Stimulated activated CD8-positive, alpha-beta memory T cell treated with anti-CD3 and anti-CD28 coated beads, Interleukin-15, amount 100 ng/mL, for 24 hours (primary cell): ENCODE measurements around the gene CAMK2B.

Experiments used
- DNase-seq: peaks from one replicate; pipeline ENCODE4 v3.0.0-alpha.2; 2020; ENCODE audit warnings: low read depth

CAMK2B gene

DNA sequence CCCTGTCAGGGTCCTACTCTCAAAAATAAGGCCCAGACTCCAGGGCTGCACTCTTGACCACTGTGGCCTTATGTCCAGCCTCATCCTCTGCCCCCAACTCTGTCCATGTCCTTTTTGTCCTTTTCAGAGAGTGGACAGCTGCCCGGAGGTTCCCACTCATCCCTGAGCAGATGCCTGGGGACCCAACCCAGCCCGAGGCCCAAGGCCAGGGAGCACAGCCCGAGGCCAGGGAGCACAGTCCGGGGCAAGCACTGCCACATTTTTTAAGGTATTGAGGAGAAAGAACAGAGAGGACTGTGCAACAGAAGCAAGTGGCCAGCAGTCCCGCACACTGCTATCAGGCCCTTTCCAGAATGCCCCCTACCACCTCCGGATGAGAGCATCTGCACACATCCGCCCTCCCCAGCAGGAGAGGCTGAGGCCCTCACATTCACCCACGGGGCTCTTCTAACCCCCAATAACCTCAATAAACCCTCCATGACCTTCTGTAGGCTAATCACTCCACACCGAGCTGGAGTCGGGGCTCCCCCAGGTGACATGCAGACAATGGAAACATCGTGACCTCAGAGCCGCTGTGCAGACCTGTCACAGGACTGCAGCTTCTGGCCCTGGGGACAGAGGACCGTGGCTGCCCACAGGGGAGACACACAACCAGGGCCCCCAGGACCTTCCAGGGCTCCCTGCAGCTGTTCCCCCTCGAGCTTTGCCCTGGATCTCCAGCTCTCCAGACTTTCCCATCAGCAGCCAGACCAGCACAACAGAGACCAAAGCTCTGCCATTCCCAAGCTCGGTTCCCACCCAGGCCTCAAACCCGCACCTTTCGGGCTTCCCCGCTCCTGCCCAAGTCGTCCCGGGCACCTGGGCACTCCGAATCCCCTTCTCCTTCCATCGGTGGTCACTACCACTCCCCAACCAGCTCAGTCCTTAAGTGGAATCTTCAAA is 51.4 kb downstream of the CAMK2B start:
- DNase-seq, result no peak

DNA sequence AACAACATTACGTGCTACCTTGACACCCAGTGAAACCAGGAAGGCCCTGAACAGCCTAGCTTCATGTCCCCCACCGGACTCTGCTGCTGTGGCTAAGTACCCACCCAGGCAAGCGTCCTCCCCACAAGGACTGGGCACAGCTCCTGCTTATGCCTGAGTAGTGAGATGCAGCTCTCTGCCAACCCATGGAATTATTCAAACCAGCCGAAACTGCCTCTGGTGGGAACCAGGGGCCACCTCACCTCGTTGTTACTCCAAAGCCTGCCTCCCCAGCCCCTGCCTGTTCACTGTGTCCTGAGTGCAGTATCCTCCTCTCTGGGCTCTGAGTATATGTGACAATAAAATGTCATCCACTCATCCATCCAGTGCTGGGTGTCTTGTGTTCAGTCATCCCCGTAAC is 52.4 kb downstream of the CAMK2B start:
- no peak for DNase-seq

DNA sequence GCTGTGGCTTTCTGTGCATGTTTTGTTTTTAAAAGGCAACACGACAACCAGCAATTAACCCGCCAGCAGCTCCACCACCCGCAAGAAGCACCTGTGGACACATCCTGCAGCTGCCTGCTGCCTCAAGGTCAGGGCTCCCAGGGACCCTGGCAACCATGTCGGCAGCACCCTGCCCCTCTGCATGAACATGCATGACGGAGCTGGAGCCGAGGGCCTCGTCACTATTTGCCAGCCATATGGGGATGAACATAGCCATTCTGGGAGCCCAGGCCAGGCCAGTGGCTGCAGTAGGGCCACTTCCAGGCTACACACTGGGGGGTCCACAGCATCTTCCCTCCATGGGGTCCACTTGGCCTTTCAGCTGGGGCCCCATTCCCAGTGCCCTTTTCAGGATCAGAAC is 52.9 kb downstream of the CAMK2B start:
- no peak for DNase-seq

DNA sequence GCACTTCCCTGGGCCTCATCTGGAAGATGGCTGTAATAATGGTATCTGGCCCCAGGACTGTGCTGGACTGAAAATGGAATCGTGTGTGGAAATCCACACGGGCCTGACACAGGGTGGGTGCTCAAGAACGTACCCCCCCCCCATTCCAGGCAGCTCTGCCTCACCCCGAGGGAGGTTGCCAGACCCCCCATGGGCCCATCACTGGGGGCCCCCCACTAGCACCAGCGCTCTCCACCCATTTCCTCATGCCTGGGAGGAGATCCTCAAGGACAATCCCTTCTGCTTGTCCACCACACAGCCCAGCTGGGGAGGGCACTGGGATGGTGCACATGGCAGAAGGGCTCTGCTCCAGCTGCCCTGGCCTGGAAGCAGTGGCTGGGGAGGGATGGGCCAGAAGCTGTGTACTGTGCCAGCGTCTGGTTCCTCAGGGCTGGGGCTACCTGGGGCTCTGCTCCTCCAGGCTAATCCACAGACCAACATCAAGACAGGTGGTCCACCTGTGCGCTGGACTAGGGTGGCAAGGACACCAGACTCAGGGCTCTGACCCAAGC is 55.4 kb downstream of the CAMK2B start:
- no peak for DNase-seq

DNA sequence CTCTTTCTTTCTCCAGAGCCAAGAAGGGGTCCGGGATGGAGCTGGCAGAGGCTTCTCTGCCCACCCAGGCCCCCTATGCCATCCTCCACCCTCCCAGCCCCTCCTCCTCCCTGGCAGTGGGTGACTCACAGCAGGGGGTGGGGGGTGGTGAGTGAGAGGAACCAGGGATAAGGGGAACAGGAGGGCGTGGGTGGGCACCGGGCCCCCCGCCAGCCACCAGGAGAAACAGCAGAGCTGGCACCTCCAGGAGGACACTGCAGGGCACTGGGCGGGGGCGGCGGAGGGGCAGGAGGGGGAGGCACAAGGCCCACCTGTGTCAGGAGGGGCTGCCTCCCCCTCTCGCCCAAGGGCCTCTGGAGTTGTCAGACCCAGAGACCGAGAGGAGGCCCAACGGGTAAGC is 56.0 kb downstream of the CAMK2B start:
- no peak for DNase-seq

DNA sequence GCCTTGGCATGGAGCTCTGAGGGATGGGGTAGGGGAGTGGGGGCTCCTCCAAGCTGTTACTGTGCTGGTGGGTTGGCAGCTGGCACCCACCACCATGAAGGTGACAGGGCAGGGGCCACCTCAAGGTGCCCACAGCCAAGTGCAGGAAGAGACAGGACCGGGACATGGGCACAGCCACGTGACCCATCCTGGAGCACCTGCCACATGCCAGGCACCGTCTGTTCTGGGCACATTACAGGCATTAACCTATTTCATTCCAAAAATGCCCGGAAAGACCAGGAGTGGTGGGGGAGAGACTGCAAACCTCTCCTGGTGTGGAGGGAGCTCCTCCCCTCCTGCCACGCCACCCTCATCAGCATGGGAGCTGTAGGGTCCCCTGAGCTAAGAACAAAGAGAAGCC is 56.7 kb downstream of the CAMK2B start:
- DNase-seq, result no peak

DNA sequence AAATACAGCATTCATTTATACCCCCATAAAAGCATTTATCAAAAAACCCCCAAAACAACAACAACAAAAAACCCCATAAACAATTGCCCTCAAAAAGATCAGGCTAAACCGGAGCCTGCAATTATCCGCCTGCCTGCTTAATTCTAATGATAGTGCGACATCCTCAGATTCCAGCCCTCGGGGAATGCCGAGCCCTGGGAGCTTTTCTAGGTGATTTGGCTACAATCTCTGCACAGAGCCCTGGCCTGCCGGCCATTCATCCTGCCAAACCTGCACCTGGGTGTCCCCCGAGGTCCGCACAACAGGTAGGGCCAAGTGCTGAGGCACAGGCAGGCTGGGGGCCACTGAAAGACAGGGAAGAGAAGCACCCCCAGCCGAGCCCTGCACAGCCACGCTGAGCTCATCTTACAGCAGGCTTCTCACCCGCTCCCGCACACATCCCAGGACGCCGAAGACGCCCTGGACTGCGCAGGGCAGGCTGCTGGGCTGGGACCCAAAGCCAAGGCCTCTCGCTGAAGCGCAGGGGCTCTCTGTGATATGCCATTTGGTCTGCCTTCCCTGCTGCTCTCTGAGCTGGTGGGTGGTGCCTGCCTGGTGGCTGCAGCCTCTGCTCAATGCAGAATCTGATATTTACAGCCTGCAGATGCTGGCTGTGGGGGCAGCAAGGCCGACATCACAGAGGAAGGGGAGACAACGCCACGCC is 57.5 kb downstream of the CAMK2B start:
- no peak for DNase-seq

DNA sequence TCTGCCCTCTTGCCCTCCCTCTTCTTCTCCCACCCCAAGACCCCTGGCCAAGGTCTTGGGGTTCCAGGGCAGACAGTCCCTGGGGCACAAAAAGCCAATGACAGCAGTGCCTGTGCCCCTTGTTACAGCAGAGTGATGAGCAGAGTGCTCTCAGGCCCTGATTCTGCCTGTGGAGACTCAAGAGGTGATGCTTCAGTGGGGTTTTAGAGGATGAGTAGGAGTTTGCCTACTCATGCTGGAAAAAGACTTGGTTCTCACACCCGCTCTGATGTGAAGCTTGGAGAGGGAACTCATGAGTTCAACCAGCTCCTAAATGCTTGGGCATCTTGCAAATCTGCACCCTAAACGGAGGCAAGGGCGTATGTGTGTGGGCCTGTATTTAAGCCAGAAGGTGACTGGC is 58.2 kb downstream of the CAMK2B start:
- DNase-seq, result no peak

DNA sequence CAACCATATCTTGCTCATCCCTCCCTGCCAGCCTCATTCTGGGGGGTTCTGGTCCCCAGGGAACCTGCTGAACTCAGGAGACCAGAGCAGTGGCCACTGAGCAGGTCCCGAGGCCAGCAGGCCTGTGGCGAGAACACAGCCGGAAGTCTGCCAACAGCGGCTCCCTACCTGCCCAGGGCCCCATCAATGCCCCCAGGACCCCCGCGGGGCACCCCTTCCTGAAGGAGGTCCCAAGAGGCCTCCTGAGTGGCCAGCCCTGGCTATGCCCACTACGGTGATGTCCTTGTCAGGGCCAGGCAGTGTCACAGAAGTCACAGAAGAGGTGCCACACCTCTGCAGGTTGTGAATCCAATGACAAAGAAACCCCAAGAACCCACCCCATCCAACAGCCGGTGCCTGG is 58.9 kb downstream of the CAMK2B start:
- DNase-seq, result no peak

DNA sequence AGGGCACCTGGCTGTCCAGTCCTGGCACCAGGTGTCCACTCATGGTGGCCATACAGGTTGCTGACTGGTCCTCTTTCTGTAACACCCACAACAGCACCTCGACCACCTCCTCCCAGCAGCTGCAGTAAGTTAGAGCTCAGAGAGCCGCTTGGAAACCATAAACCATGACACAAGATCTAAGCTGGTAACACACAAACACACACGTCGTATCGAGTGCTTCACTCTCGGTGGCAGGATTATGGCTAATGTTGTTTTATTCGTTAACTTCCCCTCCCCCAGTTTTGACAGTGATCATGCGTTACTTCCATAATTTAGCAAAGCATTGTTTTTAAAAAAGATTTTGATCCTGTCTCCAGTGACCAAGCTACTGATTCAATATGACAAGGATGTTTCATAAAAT is 59.7 kb downstream of the CAMK2B start:
- DNase-seq, result no peak

DNA sequence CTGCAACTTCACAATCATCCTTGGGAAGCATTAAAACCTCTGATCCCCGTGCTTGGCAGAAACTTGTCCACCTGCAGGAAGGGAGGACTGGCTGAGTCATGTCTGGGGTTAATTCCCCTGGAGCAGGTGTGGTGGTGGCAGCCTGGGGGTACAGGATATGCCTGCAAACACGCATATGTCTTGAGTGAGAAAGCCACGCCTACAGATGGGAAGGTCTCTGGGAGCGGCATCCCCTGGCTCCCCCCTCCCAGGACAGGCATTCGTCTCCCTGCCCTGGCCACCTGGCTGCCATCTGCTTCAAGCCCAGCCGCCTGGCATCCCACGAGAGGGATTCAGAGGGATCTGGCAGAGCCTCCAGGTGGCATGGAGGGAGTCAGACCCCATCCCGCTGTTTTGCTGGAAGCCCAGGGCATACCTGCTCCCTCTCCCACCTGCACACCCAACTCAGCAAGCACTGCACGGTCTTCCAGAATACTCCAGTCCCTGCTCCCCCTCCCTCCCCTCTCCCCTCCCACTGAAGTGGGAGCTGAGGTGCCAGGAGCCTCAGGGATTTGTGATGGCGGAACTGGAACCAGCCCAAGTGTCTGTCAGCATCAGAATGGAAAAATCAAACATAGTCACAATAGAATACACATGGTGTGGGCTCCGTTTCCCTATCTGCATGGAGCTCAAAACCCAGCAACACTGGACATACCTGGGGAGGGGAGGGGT is 61.0 kb downstream of the CAMK2B start:
- no peak for DNase-seq

DNA sequence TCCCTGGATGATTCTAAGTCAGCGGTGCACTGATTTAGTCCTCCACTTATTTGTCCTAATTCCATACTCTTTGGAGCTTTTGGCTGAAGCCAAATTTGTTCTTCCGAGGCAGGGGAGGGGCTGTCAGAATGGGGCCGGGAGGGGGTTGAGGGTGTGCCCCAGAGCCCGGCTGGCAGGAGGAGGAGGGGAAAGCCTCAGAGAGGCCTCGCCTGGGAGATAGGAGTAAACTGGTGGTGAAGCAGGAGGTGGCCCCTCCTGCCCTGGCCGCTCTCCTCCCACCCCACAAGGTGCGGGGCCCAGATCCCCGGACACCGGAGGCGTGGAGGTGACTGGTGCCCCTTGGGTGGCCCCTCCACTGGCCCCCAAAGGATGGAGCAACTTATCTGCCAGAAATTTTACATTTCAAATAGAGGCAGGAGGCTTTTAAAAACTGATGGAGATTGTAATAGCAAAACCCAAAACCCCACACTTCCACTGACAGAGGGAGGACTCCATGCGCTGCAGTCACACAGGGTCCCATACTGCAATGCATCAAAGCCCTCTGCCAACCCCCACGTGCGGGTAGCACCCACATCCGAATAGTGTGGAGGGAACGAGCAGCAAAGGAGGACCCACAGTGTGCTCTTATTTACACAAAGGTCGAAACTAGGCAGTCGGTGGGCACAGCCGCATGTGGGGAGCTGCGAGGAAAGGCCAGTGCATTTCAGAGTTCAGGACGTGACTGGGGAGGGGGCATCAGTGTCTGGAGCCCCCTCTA is 61.9 kb downstream of the CAMK2B start:
- no peak for DNase-seq

DNA sequence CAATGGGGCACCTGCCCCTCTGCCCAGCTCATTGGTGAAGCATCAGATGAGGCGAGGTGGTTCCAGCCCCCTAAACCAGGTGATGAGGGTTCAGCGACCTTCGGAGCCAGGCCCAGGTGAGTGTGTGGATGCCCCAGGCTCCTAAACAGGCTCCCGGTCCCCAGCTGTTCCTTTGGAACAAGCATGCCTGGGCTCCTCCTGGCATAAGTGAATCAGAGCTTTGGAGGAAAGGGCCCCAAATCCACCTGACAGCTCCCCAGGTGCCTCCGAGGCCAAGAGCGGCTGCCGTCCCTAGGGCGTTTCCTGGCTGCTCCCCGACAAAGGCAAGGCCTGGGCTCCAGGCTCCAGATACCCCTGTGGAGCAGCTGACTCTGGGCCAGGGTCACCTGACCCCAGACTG is 63.4 kb downstream of the CAMK2B start:
- no peak for DNase-seq

DNA sequence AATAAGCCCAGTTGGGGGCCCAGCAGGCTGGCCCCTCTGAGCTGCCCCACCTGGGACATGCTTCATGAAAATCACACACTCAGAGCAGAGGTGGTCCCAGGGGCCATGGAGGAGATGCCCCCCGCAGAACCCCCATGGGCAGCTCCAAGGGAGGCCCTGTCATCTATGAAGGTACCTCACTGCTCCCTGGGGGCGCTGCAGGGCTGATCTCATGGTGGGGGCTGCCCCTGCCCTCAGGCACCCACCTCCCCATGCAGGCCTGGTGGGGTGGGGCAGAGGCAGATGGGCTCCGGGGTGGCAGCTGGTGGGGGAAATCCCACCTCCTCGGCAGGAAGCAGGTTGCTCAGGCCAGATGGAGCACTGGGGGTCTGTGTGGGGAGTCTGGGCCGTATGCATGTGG is 64.2 kb downstream of the CAMK2B start:
- no peak for DNase-seq

DNA sequence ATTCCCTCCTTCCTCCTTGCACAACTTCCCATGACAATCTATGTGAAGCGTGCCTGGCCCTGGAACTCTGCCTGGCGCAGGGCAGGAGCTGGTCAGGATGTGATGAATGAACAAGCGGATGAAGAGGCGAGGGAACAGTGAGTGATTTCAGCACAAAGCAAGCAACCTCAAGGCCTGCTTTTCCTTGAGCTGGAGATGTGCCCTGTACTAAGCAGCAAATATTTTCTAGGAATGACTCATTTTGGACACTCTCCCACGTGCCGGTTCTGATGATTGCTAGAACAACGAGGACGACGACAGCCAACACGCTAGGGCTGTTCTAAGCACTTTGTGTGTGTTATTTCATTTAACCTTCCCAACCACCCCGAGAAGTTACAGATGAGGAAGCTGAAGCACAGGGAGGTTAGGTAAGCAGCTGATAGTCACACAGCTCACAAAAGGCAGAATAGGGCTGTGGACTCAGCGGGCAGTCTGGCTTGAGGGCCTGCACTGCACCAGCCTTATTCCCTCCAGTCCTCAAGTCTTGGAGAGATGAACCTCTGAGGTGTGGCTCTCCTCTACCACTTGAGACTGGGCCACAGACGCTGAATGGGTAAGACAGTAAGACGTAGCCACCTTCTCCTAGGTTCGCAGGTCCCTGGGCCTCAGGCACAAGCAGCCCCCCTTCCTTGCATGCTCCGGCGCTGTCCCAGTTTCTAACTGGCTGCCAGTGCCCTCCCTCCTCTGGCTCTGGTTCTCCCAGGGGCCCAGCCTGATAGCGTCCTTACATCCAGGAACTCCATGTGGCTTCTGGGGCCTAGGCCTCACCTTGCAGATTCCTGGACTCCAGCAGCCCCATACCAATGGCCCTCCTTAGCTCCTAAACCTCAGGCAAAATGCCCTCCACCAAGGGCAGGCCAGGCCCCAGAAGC is 65.6 kb downstream of the CAMK2B start:
- DNase-seq, result no peak

DNA sequence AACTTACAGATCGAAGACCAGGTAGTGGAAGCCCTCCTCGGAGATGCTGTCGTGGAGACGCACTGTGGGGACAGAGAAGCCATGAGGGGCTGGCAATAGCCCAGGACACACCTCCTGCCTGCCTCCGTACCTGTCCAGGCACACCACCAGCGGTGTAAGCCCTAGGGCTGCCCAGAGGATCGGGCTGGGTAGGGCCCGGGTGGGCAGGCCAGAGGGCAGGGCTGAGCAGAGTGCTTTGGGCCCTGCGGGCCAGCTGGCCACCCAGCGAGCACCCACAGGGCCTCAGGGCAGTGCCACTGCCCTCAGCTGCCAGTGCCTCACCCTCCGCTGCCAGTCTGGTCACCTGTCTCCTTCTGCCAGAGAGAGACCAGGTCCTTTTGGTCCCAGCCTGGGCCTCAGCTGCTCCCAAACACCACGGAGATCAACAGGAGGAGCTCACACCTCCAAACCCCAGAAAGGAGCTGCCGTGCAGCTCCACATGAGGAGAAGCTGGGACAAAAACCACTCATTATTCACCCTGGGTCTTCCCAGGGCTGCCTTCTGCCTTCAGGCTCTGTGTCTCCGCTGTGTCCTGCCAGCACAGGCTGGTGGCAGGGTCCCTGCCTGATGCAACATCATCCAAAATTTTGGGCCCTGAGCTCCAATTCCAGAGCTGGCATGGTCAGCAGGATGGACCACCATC is 66.4 kb downstream of the CAMK2B start:
- DNase-seq, result no peak

DNA sequence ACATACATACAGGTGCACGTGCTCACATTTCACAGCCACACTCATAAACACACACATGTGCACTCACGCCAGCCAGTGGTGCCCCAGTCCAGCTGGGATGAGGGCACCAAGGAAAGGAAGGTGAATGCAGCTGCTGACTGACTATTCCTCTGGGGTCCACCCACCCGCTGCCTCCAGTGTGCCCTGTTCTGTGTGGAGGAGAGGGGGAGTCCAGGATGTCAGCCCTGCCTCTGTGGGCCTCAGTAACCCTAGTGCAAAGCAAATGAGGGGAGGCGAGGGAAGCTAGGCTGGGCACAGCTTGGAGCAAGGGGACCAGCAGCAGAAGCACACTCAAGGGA is 67.0 kb downstream of the CAMK2B start:
- no peak for DNase-seq

DNA sequence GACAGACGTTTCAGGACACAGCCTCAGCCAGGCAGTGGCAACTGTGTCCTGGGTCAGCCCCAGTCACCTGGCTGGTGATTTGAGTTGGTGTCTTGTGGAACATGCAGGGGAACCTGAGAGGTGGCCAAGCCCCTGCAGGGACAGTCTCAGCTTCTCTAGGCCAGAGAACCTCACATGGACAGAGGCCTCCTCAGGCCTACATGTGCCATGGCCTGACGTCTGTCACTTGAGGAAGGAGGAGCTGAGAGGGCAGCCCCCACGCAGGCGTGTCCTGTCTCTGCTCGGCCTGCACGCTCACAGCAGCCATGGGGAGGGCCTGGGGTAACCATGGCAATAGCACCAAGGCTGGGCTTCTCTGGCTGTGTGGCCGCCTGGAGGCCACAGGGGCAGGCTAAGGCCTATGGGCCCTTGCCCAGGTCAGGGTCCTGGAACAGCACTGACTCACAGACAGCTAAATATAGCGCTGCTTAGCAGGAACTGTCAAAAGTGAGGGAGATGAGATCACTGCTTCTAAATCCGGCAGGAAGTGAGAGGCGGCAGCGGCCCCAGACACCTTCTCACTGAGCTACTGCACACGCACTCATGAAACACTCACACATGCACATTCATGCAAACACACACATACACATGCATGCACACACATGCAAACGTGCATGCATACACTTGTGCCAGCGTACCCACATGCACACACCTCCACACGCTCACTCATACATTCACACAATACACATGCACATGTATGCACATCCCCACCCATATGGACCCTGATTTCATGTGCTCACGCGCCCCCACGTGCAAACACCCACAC is 67.6 kb downstream of the CAMK2B start:
- peak; percentile 37 for DNase-seq

DNA sequence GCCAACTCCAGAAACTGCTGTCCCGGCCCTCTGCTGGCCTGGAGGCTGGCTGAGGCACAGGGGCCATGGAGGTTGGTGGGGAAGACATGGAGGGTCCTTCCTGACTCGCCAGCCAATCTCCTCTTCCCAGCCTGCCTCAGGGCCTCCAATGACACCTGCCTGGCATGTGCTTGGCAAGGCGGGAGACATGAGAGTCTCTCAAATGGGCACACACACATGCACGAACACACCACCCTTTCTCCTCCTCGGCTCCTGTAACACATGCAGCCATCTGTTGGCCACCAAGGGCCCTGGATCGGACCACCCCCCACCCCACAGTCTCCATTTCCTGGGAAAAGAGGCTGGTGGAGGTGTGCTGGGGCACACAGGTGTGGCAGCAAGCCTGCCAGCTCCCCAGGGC is 68.2 kb downstream of the CAMK2B start:
- no peak for DNase-seq
